HG02938 (cell line): ENCODE results near the gene MVK.

Experiments used
- ATAC-seq: cut with Tn5 transposase; IDR thresholded peaks from one replicate; pipeline ENCODE4 v1.9.1; 2021; ENCODE audit warnings: mild to moderate bottlenecking, moderate library complexity; ENCODE audit not compliant: unreplicated experiment

Gene MVK

GRCh38 chr12:109544955-109545531, 28.6 kb upstream of the MVK start:
- ATAC-seq: no peak

GRCh38 chr12:109545826-109546225, 27.8 kb upstream of the MVK start:
- no peak for ATAC-seq

GRCh38 chr12:109547286-109547685, 26.3 kb upstream of the MVK start:
- ATAC-seq: no peak

- ATAC-seq: no peak
These were observed 25.3 kb upstream of the MVK start for GRCh38 chr12:109548258-109548657.

- ATAC-seq: no peak
These were observed 23.9 kb upstream of the MVK start for GRCh38 chr12:109549613-109550270.

- ATAC-seq: no peak
These were observed 23.3 kb upstream of the MVK start for GRCh38 chr12:109550281-109550680.

- no peak for ATAC-seq
These were observed 22.5 kb upstream of the MVK start for GRCh38 chr12:109551108-109551507.

- no peak for ATAC-seq
These were observed 20.6 kb upstream of the MVK start for GRCh38 chr12:109552971-109553370.

- ATAC-seq: no peak
These were observed 20.1 kb upstream of the MVK start for GRCh38 chr12:109553483-109553882.

GRCh38 chr12:109553906-109554500, 19.6 kb upstream of the MVK start:
- ATAC-seq: no peak

GRCh38 chr12:109554761-109555160, 18.8 kb upstream of the MVK start:
- no peak for ATAC-seq

- ATAC-seq: no peak
These were observed 17.9 kb upstream of the MVK start for GRCh38 chr12:109555431-109556315.

- no peak for ATAC-seq
These were observed 16.4 kb upstream of the MVK start for GRCh38 chr12:109557200-109557599.

GRCh38 chr12:109557805-109558204, 15.8 kb upstream of the MVK start:
- ATAC-seq: no peak

- no peak for ATAC-seq
These were observed 15.0 kb upstream of the MVK start for GRCh38 chr12:109558374-109559199.

GRCh38 chr12:109559200-109559505, 14.4 kb upstream of the MVK start:
- no peak for ATAC-seq

- ATAC-seq: no peak
These were observed 14.0 kb upstream of the MVK start for GRCh38 chr12:109559601-109560000.

- ATAC-seq: no peak
These were observed 12.5 kb upstream of the MVK start for GRCh38 chr12:109560867-109561710.

GRCh38 chr12:109561711-109562030, 11.9 kb upstream of the MVK start:
- no peak for ATAC-seq

- no peak for ATAC-seq
These were observed 10.7 kb upstream of the MVK start for GRCh38 chr12:109562871-109563270.
